Diencephalon (tissue), 1 donor: ENCODE data around the gene C2orf78. TPM values are rescaled to one million over a fixed set of nuclear protein-coding genes. Genes with fewer than 3 reads are reported as not detected.

Source experiments
- total RNA-seq: library from RNA; depleted of rRNA; stranded (reverse); fragments of >200 nt; gene quantifications from one replicate; pipeline ENCODE4 v1.2.3, GENCODE V29; 2014

C2orf78 gene, protein sequence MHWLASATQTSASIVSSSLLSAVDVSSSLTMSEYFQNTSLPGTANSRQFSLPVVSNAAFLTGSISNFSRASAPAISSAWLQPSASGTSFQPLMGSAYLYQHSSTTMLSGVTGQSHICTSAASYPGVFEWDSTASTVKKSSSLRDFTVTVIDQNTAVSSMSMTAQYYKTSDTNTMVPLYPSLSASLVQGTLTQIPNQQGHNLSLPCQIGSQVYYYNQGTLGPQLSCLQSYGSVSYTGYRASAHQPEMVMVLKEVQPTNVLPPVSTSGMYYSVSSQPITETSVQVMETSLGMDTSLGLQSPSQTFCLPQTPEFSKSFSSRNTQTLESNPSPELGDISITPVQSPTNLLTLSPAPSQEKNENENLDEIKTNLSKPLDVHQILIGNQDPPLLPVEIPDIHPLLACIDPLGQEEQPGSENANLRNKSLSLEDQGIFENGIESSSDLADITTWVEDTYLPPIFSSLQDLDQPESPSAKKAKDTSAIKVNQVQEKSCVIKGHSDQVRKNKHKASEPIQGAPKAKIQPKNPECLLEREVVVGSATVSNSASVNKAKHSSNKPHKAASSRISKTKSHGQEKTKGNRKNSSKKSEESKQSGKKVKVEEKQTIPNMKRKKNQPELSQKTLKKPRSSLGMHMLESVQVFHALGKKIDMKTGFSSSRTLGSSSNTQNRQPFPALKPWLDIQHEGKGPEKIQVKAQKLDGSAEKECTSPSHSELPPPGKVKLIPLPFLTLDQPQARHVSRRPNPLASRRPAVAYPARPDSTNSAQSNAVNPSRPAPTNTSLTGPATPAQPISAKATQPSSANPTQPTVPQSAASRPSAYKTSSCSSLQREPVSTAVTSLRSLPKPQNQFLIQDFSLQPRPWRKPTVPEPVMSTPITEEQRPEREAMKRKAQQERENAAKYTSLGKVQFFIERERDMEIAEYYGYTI
- not detected for total RNA-seq

DNA sequence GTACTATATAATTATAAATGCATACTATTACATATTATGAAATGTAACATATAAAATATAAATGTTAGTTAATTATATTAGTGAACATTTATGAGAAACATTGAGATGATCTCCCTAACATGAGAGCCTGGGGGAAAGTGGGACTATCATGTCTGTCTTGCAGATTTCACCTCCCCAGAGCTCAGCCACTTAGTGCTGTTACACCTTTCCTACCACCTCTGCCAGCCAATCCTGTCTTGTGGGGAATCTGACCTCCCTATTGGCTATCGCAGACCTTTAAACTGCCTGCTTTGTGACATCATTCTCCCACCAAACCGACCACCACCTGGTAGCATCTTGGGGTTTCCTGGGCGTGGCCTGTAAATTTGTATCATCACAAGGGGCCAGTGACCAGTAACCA lies at the start of gene C2orf78:
Gene C2orf78 (plus strand): TSS at position 301 of the 400 bp plus-strand sequence. CDS start 127 bp downstream, outside the sequence.

DNA sequence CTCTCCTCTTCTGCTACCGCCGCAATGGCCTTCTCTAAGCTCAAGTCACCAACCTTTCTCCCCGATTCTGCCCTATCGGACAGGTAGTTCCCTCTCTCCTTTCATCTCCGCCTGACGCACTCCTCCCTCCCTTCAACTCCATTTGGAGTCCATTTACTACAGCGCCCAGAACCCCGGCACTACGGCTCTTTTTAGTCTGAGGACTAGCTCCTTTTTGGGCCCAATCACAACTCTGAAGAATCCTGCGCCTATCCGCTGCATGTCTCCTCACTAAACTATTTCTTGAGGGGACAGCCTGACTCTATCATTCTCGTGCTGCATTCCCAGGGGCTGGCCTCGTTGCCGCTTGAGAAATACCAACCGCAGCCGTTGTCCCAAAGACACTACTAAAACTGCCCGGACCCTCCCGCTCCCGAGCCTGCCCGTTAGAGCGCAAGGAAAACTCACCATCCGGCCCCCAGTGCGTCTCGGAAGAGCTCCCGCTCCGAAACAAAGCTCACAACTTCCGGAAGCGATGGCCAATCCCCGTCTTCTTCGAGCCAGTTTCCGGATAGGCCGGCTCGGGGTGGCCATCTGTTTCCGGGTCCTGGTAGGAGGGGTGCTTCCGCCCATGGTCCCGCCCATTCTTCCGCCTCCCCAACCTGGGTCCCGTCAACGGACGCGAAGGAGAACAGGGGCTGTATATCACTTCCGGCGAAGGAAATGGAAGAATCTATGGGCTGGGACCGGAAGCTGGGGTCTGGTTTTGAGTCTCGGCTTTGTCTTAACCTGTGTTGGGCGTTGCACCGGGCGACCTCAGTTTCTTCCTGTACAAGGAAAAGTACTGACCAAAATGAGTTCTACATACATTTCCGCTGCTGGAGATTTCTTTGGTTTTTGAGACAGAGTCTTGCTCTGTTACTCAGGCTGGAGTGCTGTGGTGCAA lies 46.9 kb upstream of the C2orf78 start, which contains the start of gene TPRKB:
Gene TPRKB (minus strand): TSS at position 491 of the 925 bp plus-strand sequence. CDS start 2,776 bp downstream, outside the sequence.

DNA sequence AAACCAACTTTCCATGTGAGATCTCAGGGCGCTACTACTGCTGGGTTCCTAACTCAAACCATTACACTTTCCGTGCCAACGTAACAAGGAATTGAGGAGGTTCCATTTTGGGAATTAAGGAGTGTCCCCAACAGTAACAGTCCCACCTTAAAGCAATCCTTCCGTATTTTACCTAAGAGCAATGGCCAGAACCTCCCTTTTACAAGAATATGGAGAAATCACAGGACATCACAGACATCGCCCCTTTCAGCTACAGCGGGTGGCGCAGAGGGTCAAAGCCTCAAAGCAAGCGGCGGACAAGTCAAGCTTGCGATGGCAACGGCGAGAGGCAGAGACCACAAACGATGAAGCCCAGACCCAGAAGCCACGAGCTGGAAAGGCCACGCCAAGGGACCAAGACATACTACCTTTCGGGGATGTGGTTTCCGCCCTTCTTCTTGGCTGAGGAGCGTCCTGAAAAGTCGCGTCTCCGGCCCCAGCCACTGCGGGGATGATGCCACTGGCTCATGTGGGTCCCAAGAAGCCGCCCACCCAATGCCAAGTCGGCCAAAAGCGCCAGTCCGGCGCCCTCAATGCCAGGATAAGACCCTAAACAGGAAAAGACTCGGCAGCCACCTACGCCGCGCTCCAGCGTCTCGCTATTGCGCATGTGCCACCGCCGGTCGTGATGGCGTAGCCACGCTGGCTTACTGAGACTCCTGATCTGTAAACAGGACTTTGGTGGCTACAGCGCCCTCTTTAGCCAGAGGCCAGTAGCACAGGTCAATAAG lies 4.3 kb upstream of the C2orf78 start, which contains the start of gene DUSP11:
Gene DUSP11 (minus strand): TSS at position 637 of the 770 bp plus-strand sequence. CDS start 129 bp downstream, at position 508.

DNA sequence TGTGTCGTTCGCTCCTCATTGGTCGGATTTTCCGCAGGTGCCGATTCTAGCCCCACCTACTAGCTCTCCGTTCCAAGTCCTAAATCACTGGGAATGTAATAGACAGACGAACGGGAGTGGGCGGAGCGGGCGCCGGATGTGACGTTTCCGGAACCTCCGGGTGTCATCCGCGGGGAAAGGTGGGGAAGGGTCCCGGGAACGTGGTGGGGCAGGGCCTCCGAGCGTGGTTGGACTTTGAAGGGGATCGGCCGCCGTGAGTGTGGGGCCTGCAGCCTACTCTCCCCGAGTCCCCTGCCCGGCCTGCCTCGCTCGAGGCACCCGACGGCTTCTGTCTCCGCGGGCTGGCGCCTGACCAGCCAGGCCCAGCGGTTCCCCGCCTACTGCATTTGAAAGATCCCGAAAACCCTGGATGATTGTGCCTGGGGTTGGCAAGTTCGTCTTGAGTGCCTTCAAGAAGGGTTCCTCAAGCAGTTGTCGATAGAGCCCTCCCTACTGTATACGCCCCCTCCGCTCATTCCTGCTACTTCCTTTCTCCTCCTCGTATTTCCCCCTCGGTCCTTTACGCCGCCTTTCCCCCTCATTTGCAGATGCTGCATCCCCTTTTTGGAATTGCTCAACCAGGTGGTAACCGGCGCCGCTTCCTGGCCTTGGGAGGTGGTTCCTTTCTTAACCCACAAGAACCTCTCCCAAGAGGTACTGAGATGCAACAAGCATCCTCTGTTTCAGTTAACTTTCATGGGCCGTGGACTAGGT lies 45.0 kb downstream of the C2orf78 start, which contains the start of gene STAMBP:
Gene STAMBP (plus strand): TSS at position 144 of the 753 bp plus-strand sequence. CDS start 1,896 bp downstream, outside the sequence.

Other genes with a start within 250 kb of the C2orf78 start
- not detected for gene NAT8, start 141.8 kb upstream of the C2orf78 start, total RNA-seq
- 36.0 TPM for gene TPRKB, start 46.8 kb upstream of the C2orf78 start, total RNA-seq
- 28.6 TPM for gene DUSP11, start 4.1 kb upstream of the C2orf78 start, total RNA-seq
- gene STAMBP, start 44.8 kb downstream of the C2orf78 start, total RNA-seq, result 21.5 TPM
- 0.23 TPM for gene ACTG2, start 108.8 kb downstream of the C2orf78 start, total RNA-seq
- gene DGUOK, start 142.7 kb downstream of the C2orf78 start, total RNA-seq, result 57.9 TPM
- gene TET3, start 200.7 kb downstream of the C2orf78 start, total RNA-seq, result 18.9 TPM